ENCODE data around the gene TPPP2. TPM values are rescaled to one million over a fixed set of nuclear protein-coding genes. Genes with fewer than 3 reads are reported as not detected.

TPPP2 gene
- total RNA-seq, 1 experiment from 2014 or later: not detected

GRCh38 chr14:21068521-21069387 lies 38.7 kb downstream of the TPPP2 start:
- in situ Hi-C loops (cut with HindIII; ENCODE audit: low pct_unique_long_range_greater_than_20kb, low sequenced_read_pairs): no loop called here
- DNase-seq (ENCODE audit: low read depth, low spot score): peak; percentile 51

GRCh38 chr14:21069388-21070082 lies 39.5 kb downstream of the TPPP2 start:
- DNase-seq (ENCODE audit: low read depth, low spot score): peak; percentile 45
- in situ Hi-C loops (cut with HindIII; ENCODE audit: low pct_unique_long_range_greater_than_20kb, low sequenced_read_pairs): no loop called here

- in situ Hi-C loops (cut with HindIII; ENCODE audit: low pct_unique_long_range_greater_than_20kb, low sequenced_read_pairs): no loop called here
- DNase-seq (ENCODE audit: low read depth, low spot score): peak; percentile 15
Observed at GRCh38 chr14:21070083-21070609, 40.1 kb downstream of the TPPP2 start, which contains the start of gene ARHGEF40. Gene ARHGEF40 (plus strand): TSS chr14:21070304. CDS start chr14:21070397, 93 bp downstream.

GRCh38 chr14:21070610-21071224 lies 40.7 kb downstream of the TPPP2 start:
- DNase-seq (ENCODE audit: low read depth, low spot score): no peak
- in situ Hi-C loops (cut with HindIII; ENCODE audit: low pct_unique_long_range_greater_than_20kb, low sequenced_read_pairs): no loop called here

GRCh38 chr14:21071225-21072030 lies 41.4 kb downstream of the TPPP2 start:
- in situ Hi-C loops (cut with HindIII; ENCODE audit: low pct_unique_long_range_greater_than_20kb, low sequenced_read_pairs): no loop called here
- peak; percentile 71 for DNase-seq (ENCODE audit: low read depth, low spot score)

- peak; percentile 47 for DNase-seq (ENCODE audit: low read depth, low spot score)
- in situ Hi-C loops (cut with HindIII; ENCODE audit: low pct_unique_long_range_greater_than_20kb, low sequenced_read_pairs): no loop called here
Observed at GRCh38 chr14:21072031-21072473, 42.0 kb downstream of the TPPP2 start.

- DNase-seq (ENCODE audit: low read depth, low spot score): no peak
Observed at GRCh38 chr14:21072781-21073339, 42.8 kb downstream of the TPPP2 start.

GRCh38 chr14:21073921-21074320 lies 43.9 kb downstream of the TPPP2 start:
- in situ Hi-C loops (cut with HindIII; ENCODE audit: low pct_unique_long_range_greater_than_20kb, low sequenced_read_pairs): no loop called here
- DNase-seq (ENCODE audit: low read depth, low spot score): no peak

More at GRCh38 chr14:21072781-21073339, 42.8 kb downstream of the TPPP2 start:
- in situ Hi-C loops (cut with HindIII; ENCODE audit: low pct_unique_long_range_greater_than_20kb, low sequenced_read_pairs): no loop called here

GRCh38 chr14:21074398-21075272 lies 44.6 kb downstream of the TPPP2 start:
- no peak for DNase-seq (ENCODE audit: low read depth, low spot score)
- in situ Hi-C loops (cut with HindIII; ENCODE audit: low pct_unique_long_range_greater_than_20kb, low sequenced_read_pairs): no loop called here

- no peak for DNase-seq (ENCODE audit: low read depth, low spot score)
- in situ Hi-C loops (cut with HindIII; ENCODE audit: low pct_unique_long_range_greater_than_20kb, low sequenced_read_pairs): no loop called here
Observed at GRCh38 chr14:21075719-21076437, 45.9 kb downstream of the TPPP2 start.

- DNase-seq (ENCODE audit: low read depth, low spot score): no peak
- in situ Hi-C loops (cut with HindIII; ENCODE audit: low pct_unique_long_range_greater_than_20kb, low sequenced_read_pairs): no loop called here
Observed at GRCh38 chr14:21077672-21078071, 47.7 kb downstream of the TPPP2 start.

- in situ Hi-C loops (cut with HindIII; ENCODE audit: low pct_unique_long_range_greater_than_20kb, low sequenced_read_pairs): no loop called here
Observed at GRCh38 chr14:21078287-21078686, 48.3 kb downstream of the TPPP2 start.

GRCh38 chr14:21078726-21079125 lies 48.7 kb downstream of the TPPP2 start:
- in situ Hi-C loops (cut with HindIII; ENCODE audit: low pct_unique_long_range_greater_than_20kb, low sequenced_read_pairs): no loop called here
- DNase-seq (ENCODE audit: low read depth, low spot score): no peak

More at GRCh38 chr14:21078287-21078686, 48.3 kb downstream of the TPPP2 start:
- no peak for DNase-seq (ENCODE audit: low read depth, low spot score)

- in situ Hi-C loops (cut with HindIII; ENCODE audit: low pct_unique_long_range_greater_than_20kb, low sequenced_read_pairs): no loop called here
- DNase-seq (ENCODE audit: low read depth, low spot score): no peak
Observed at GRCh38 chr14:21081521-21082142, 51.6 kb downstream of the TPPP2 start.

All from SK-MEL-5 (cell line).